IMR-90 (cell line): Measurements from ENCODE around the gene NUDT19. TPM values are rescaled to one million over a fixed set of nuclear protein-coding genes. Genes with fewer than 3 reads are reported as not detected.

Source experiments
- ATAC-seq: fragments of 200-7000 bp; cut with Tn5 transposase; 2 replicates; pipeline ENCODE4 v1.9.1; 2020; ENCODE audit warnings: low read depth, mild to moderate bottlenecking, moderate library complexity
- BruUV-seq: library from RNA; stranded (reverse); fragments of 400-500 nt; replicated peaks from 2 replicates; lab custom pipeline; 2021; lab: Mats Ljungman, UMichigan
- CTCF ChIA-PET: fragments of 300-600 bp; formaldehyde crosslinking; extraction: SDS; loops from one replicate; lab custom pipeline; 2021; ENCODE audit warnings: antibody characterized with exemption; lab: Yijun Ruan, JAX
- POLR2A ChIA-PET: fragments of 300-600 bp; sonication (Branson Sonifier 250); formaldehyde crosslinking; loops from one replicate; lab custom pipeline; 2022; ENCODE audit warnings: antibody characterized with exemption; ENCODE audit not compliant: unreplicated experiment; lab: Charles Lee
- DNase-seq: peaks from one replicate; pipeline ENCODE4 v3.0.0; 2013
- H2AFZ ChIP-seq: replicated peaks from 2 replicates; pipeline ENCODE3; 2013; ENCODE audit warnings: low read length, mild to moderate bottlenecking; ENCODE audit not compliant: poor library complexity
- H2AK5ac ChIP-seq: 2 replicates; pipeline ENCODE4 v1.6.1; 2013; ENCODE audit warnings: low read depth, low read length, inconsistent platforms
- H2AK9ac ChIP-seq: replicated peaks from 2 replicates; pipeline ENCODE3; 2013; ENCODE audit warnings: mild to moderate bottlenecking, low read depth, low read length, moderate library complexity; ENCODE audit not compliant: poor library complexity
- H2BK120ac ChIP-seq: 2 replicates; pipeline ENCODE4 v1.6.1; 2013; ENCODE audit warnings: low read depth, low read length, inconsistent platforms
- H2BK15ac ChIP-seq: 3 replicates; pipeline ENCODE4 v1.6.1; 2013; ENCODE audit warnings: low read depth, low read length, inconsistent platforms
- H2BK20ac ChIP-seq: 2 replicates; pipeline ENCODE4 v1.6.1; 2013; ENCODE audit warnings: low read depth, mild to moderate bottlenecking, inconsistent platforms, low read length, moderate library complexity
- H2BK5ac ChIP-seq: 2 replicates; pipeline ENCODE4 v1.6.1; 2013; ENCODE audit warnings: mild to moderate bottlenecking, low read depth, low read length, inconsistent platforms; ENCODE audit not compliant: poor library complexity, severe bottlenecking
- H3K14ac ChIP-seq: replicated peaks from 2 replicates; pipeline ENCODE4 v1.6.1; 2013; ENCODE audit warnings: low read depth, low read length, inconsistent platforms
- H3K18ac ChIP-seq: 2 replicates; pipeline ENCODE4 v1.6.1; 2013; ENCODE audit warnings: low read depth, low read length, control low read depth
- H3K23ac ChIP-seq: 2 replicates; pipeline ENCODE4 v1.6.1; 2013; ENCODE audit warnings: low read depth, low read length, inconsistent platforms
- H3K27ac ChIP-seq: 2 replicates; pipeline ENCODE4 v1.5.1; 2013; ENCODE audit warnings: mild to moderate bottlenecking, control low read depth, low read length; ENCODE audit not compliant: insufficient read depth
- H3K27me3 ChIP-seq: 2 replicates; pipeline ENCODE4 v1.6.1; 2013; ENCODE audit warnings: low read length; ENCODE audit not compliant: control insufficient read depth, insufficient read depth
- H3K36me3 ChIP-seq: 2 replicates; pipeline ENCODE4 v1.6.1; 2013; ENCODE audit warnings: low read length, mixed read lengths; ENCODE audit not compliant: control insufficient read depth, insufficient read depth
- H3K4ac ChIP-seq: 2 replicates; pipeline ENCODE4 v1.6.1; 2013; ENCODE audit warnings: low read depth, low read length, inconsistent platforms
- H3K4me1 ChIP-seq: 2 replicates; pipeline ENCODE4 v1.6.1; 2013; ENCODE audit warnings: low read length, mixed read lengths; ENCODE audit not compliant: control insufficient read depth, insufficient read depth
- H3K4me2 ChIP-seq: 2 replicates; pipeline ENCODE4 v1.6.1; 2013; ENCODE audit warnings: low read depth, mild to moderate bottlenecking, control low read depth, low read length, moderate library complexity
- H3K4me3 ChIP-seq: 2 replicates; pipeline ENCODE4 v1.5.1; 2013; ENCODE audit warnings: low read depth, mild to moderate bottlenecking, control low read depth, low read length, moderate library complexity; ENCODE audit not compliant: insufficient read depth
- H3K56ac ChIP-seq: 2 replicates; pipeline ENCODE4 v1.6.1; 2013; ENCODE audit warnings: low read length, inconsistent platforms; ENCODE audit not compliant: insufficient read depth; ENCODE audit errors: extremely low read depth
- H3K79me1 ChIP-seq, 2 experiments: 2 replicates each; pipeline ENCODE4 v1.6.1; 2013; ENCODE audit warnings: low read length in 2 of 2, inconsistent platforms in 1 of 2, low read depth in 1 of 2
- H3K9ac ChIP-seq: 2 replicates; pipeline ENCODE4 v1.6.1; 2013; ENCODE audit warnings: low read depth, low read length, control low read depth
- H3K9me1 ChIP-seq: 2 replicates; pipeline ENCODE4 v1.6.1; 2013; ENCODE audit warnings: low read length, inconsistent platforms; ENCODE audit not compliant: insufficient read depth
- H3K9me3 ChIP-seq: 2 replicates; pipeline ENCODE4 v1.6.1; 2013; ENCODE audit warnings: low read length; ENCODE audit not compliant: control insufficient read depth, insufficient read depth
- H4K20me1 ChIP-seq: 2 replicates; pipeline ENCODE4 v1.6.1; 2013; ENCODE audit warnings: low read length, inconsistent platforms; ENCODE audit not compliant: insufficient read depth
- H4K5ac ChIP-seq: 2 replicates; pipeline ENCODE4 v1.6.1; 2013; ENCODE audit warnings: mild to moderate bottlenecking, low read depth, low read length, control low read depth
- H4K8ac ChIP-seq, 2 experiments: 2 replicates each; pipeline ENCODE4 v1.6.1; 2013; ENCODE audit warnings: low read depth in 2 of 2, low read length in 2 of 2, control low read depth in 1 of 2, inconsistent platforms in 1 of 2
- H4K91ac ChIP-seq: 2 replicates; pipeline ENCODE4 v1.6.1; 2013; ENCODE audit warnings: low read depth, low read length, inconsistent platforms; ENCODE audit not compliant: insufficient read depth
- CTCF ChIP-seq: conservative IDR thresholded peaks from 2 replicates; pipeline ENCODE4 v1.5.1; 2012; ENCODE audit warnings: mild to moderate bottlenecking, low read depth, low read length, improper control_type of control experiment
- ELK1 ChIP-seq: fragments of 150-350 bp; IDR thresholded peaks from 2 replicates; pipeline ENCODE4 v1.6.1; 2016; ENCODE audit warnings: low read depth, mild to moderate bottlenecking, low read length, moderate library complexity, borderline replicate concordance
- MAZ ChIP-seq: IDR thresholded peaks from 2 replicates; pipeline ENCODE4 v1.6.1; 2012; ENCODE audit warnings: low read depth, mild to moderate bottlenecking, low read length, improper control_type of control experiment, moderate library complexity, borderline replicate concordance
- MXI1 ChIP-seq: IDR thresholded peaks from 2 replicates; pipeline ENCODE4 v1.6.1; 2012; ENCODE audit warnings: low read depth, mild to moderate bottlenecking, low read length, moderate library complexity, borderline replicate concordance
- RAD21 ChIP-seq: IDR thresholded peaks from 2 replicates; pipeline ENCODE4 v1.6.1; 2012; ENCODE audit warnings: low read length, improper control_type of control experiment
- RCOR1 ChIP-seq: IDR thresholded peaks from 2 replicates; pipeline ENCODE4 v1.6.1; 2012; ENCODE audit warnings: mild to moderate bottlenecking, low read length, improper control_type of control experiment; ENCODE audit not compliant: insufficient replicate concordance
- SMC3 ChIP-seq: fragments of 150-350 bp; IDR thresholded peaks from 2 replicates; pipeline ENCODE4 v1.6.1; 2016; ENCODE audit warnings: low read depth, mild to moderate bottlenecking, antibody characterized with exemption, low read length, moderate library complexity
- USF2 ChIP-seq: fragments of 150-350 bp; IDR thresholded peaks from 2 replicates; pipeline ENCODE4 v1.6.1; 2017; ENCODE audit warnings: mild to moderate bottlenecking, antibody characterized with exemption, low read length, low read depth
- WGBS, 2 experiments: methylation state at CpG; one replicate each; pipeline versions ENCODE4 v1.1.5 to v1.1.7; 2013; ENCODE audit warnings: missing lambda C conversion rate in 2 of 2; ENCODE audit not compliant: insufficient read length in 1 of 2; ENCODE audit errors: extremely low coverage in 2 of 2; 5-methylcytosine and 5-hydroxymethylcytosine counted together
- dilution Hi-C: fragments of 300-500 bp; cut with HindIII; formaldehyde crosslinking; loops from one replicate; pipeline ENCODE4 v1.14.3; 2018; ENCODE audit warnings: low sequenced_read_pairs; ENCODE audit not compliant: unreplicated experiment
- in situ Hi-C: fragments of 300-500 bp; cut with MboI; formaldehyde crosslinking; loops from 3 replicates; pipeline ENCODE4 v1.14.3; 2019; ENCODE audit warnings: low sequenced_read_pairs, inconsistent platforms, mixed read lengths
- intact Hi-C: fragments of 100-400 bp; cut with micrococcal nuclease; formaldehyde crosslinking; loops from 2 replicates; pipeline ENCODE4 v1.10.0; 2022
- polyA plus RNA-seq, 3 experiments: library from polyadenylated mRNA; depleted of rRNA; stranded (reverse); fragments of >200 nt; gene quantifications; 2 replicates each; pipeline ENCODE4 v1.2.3, GENCODE V29; 2012; ENCODE audit warnings: low replicate concordance in 1 of 3
- total RNA-seq: library from RNA; depleted of rRNA; stranded (reverse); fragments of >200 nt; gene quantifications from 2 replicates; pipeline ENCODE4 v1.2.3, GENCODE V29; 2012

The NUDT19 gene
- total and polyA plus RNA-seq, 2 of the 4 experiments (the other 2 are of a cell fraction), result 4.1 to 4.5 TPM

- peaks cover 18% of the 10 kb centered on the region for H3K36me3 ChIP-seq
- no peak overlapping the region for H2AFZ ChIP-seq
- dilution Hi-C loops, result no loop called here
- no peak overlapping the region for H3K4me3 ChIP-seq
- no peak overlapping the region for H2BK15ac ChIP-seq
- ChIA-PET POLR2A (no interaction called here), CTCF (no interaction called here)
- H3K56ac ChIP-seq, result no peak overlapping the region
- intact Hi-C loops, result no loop called here
- H3K27ac ChIP-seq, result no peak overlapping the region
- H3K9ac ChIP-seq, result no peak overlapping the region
- H3K23ac ChIP-seq, result no peak overlapping the region
- no peak overlapping the region for H2AK5ac ChIP-seq
- H2BK5ac ChIP-seq, result no peak overlapping the region
- H3K9me1 ChIP-seq, result no peaks in the 10 kb centered on the region
- BruUV-seq, result no TSS peak
- in situ Hi-C loops, result no loop called here
- H4K91ac ChIP-seq, result no peak overlapping the region
- no peak overlapping the region for H4K5ac ChIP-seq
- H3K18ac ChIP-seq, result no peak overlapping the region
- 100% methylated on average over 3 of the region's 10 CpGs; no CpG with 5 or more reads in 1 of the 2 experiments for WGBS, 2 experiments
- H4K20me1 ChIP-seq, result peaks cover 9% of the 10 kb centered on the region
- H2BK120ac ChIP-seq, result no peak overlapping the region
- TF ChIP-seq RCOR1 (no peak), ELK1 (no peak), USF2 (no peak), CTCF (no peak), SMC3 (no peak), MXI1 (no peak), MAZ (no peak), RAD21 (no peak)
- no peak overlapping the region for H3K14ac ChIP-seq
- no peak overlapping the region for H3K4me2 ChIP-seq
- no peak overlapping the region for H4K8ac ChIP-seq
- ATAC-seq, result no peak
- H3K79me1 ChIP-seq, result peaks cover 14 to 51% of the 10 kb centered on the region in 2 experiments
- no peaks in the 10 kb centered on the region for H3K27me3 ChIP-seq
- H2BK20ac ChIP-seq, result no peak overlapping the region
- no peak overlapping the region for H2AK9ac ChIP-seq
- no peak overlapping the region for H3K4ac ChIP-seq
- H3K4me1 ChIP-seq, result no peaks in the 10 kb centered on the region
- no peak for DNase-seq
- no peaks in the 10 kb centered on the region for H3K9me3 ChIP-seq
Observed at GRCh38 chr19:32658075-32658474, 33.5 kb upstream of the NUDT19 start.
